Measurements from ENCODE around the gene BAG5.

The BAG5 gene

DNA sequence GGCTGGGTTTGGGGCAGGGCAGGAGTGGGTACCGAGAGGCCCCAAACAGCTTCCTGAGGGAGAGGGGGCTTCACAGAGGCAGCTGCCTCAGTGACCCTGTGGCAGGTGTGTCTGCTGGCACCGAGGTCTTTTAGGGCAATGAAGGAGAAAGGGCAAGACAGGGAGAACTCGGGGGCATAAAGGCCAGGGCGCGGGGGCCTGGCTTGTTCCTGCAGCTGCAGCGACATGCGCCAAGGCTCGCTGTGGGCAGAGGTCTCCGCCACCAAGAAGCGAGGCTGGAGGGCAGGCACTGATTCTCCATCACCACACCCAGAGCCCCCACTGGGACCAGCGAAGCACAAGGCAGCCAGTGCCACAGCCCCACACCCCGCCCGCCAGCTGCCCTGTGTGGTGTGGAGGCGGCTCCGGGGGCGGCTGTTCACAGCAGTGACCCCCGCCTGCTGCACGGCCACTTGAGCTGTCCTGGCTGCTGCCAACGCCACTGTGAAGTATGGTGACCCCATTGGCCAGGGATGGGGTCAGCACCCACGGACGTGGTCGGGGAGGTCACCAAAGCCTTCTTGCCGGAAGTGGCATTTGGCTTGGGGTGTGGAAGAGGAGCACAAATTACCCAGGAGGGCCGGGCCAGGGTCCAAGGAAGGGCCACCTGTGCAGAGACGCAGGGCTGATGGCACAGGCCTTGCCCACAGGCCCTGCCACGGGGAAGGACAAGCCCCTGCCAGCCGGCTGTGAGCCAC, 16.4 kb downstream of the BAG5 start:
- Mint-ChIP-seq H3K36me3 (no peaks in the 10 kb centered on the region), H3K9me3 (ENCODE audit: low read depth) (no peaks in the 10 kb centered on the region), H3K27me3 (no peaks in the 10 kb centered on the region), H3K27ac (no peak overlapping the region), H3K4me1 (ENCODE audit: low read depth) (no peaks in the 10 kb centered on the region), H3K4me3 (no peak overlapping the region)

DNA sequence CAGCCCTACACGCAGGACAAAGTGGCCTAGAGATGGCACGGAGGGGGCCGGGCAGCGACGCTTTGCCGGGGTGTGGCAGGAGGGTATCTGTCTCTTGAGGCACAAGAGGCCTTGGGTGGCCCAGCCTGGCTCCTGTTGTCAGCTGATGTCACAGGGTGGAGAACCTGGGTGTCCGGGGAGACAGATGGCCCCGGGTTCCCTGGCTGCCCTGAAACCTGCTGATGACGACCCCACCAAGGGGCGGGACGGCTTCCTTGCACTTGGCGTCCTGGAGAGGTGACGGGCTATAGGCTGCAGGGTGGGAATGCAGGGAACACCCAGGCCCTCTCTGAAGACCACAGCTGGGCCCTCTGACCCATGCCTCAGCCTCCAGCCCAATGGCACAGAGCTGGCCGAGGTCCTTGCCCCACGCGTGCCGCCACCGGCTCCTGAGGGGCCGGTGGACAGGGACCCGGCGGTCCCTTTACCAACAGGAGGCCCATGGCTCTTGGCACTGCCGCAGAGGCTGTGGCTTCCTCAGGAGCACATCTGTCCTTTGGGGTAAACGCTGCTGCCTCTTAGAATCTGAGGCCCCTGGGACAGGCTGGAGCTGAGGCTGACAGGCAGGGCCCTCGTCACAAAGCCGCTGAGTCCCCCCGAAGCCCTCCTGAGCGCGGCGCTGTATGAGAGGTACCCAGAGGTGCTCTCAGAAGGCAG, 17.1 kb downstream of the BAG5 start:
- Mint-ChIP-seq H3K27ac (no peak overlapping the region), H3K36me3 (no peaks in the 10 kb centered on the region), H3K4me1 (ENCODE audit: low read depth) (no peaks in the 10 kb centered on the region)

GRCh38 chr14:103544388-103545218, 17.9 kb downstream of the BAG5 start:
- H3K4me3 Mint-ChIP-seq, result no peak overlapping the region
- no peaks in the 10 kb centered on the region for H3K9me3 Mint-ChIP-seq (ENCODE audit: low read depth)
- no peaks in the 10 kb centered on the region for H3K4me1 Mint-ChIP-seq (ENCODE audit: low read depth)
- no peaks in the 10 kb centered on the region for H3K27me3 Mint-ChIP-seq
- no peak overlapping the region for H3K27ac Mint-ChIP-seq
- no peaks in the 10 kb centered on the region for H3K36me3 Mint-ChIP-seq

More for the DNA sequence above, 17.1 kb downstream of the BAG5 start:
- Mint-ChIP-seq H3K27me3 (no peaks in the 10 kb centered on the region), H3K4me3 (no peak overlapping the region), H3K9me3 (ENCODE audit: low read depth) (no peaks in the 10 kb centered on the region)

GRCh38 chr14:103543721-103544387, 18.6 kb downstream of the BAG5 start:
- no peaks in the 10 kb centered on the region for H3K36me3 Mint-ChIP-seq
- H3K27me3 Mint-ChIP-seq, result no peaks in the 10 kb centered on the region
- H3K4me1 Mint-ChIP-seq (ENCODE audit: low read depth), result peaks cover 2% of the 10 kb centered on the region
- H3K27ac Mint-ChIP-seq, result no peak overlapping the region
- no peak overlapping the region for H3K4me3 Mint-ChIP-seq
- no peaks in the 10 kb centered on the region for H3K9me3 Mint-ChIP-seq (ENCODE audit: low read depth)

DNA sequence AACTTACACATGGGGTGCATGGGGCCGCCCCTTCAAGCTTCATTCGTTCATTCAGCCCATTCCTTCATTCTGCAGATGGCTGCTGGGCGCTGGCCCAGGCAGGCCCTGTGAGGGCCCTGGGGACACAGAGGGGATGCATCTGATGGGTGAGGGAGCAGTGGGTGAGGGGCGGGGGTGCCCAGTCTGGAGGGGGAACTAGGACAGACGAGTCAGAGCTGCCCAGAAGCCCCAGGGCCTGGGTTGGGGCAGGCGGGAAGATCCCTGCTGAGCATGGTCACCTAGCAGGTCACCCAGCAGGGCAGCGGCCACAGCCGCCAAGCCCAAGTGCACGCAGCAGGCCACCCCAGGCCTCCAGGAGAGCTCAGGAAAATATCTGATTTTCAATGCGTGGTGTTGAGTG, 19.3 kb downstream of the BAG5 start:
- Mint-ChIP-seq H3K9me3 (ENCODE audit: low read depth) (no peaks in the 10 kb centered on the region), H3K4me3 (no peak overlapping the region), H3K27me3 (no peaks in the 10 kb centered on the region), H3K4me1 (ENCODE audit: low read depth) (peaks cover 2% of the 10 kb centered on the region), H3K36me3 (no peaks in the 10 kb centered on the region), H3K27ac (no peak overlapping the region)

- H3K27ac Mint-ChIP-seq, result no peak overlapping the region
- H3K27me3 Mint-ChIP-seq, result no peaks in the 10 kb centered on the region
- H3K4me1 Mint-ChIP-seq (ENCODE audit: low read depth), result peaks cover 2% of the 10 kb centered on the region
- no peaks in the 10 kb centered on the region for H3K36me3 Mint-ChIP-seq
- no peak overlapping the region for H3K4me3 Mint-ChIP-seq
- H3K9me3 Mint-ChIP-seq (ENCODE audit: low read depth), result no peaks in the 10 kb centered on the region
Observed at GRCh38 chr14:103542605-103543088, 19.8 kb downstream of the BAG5 start.

DNA sequence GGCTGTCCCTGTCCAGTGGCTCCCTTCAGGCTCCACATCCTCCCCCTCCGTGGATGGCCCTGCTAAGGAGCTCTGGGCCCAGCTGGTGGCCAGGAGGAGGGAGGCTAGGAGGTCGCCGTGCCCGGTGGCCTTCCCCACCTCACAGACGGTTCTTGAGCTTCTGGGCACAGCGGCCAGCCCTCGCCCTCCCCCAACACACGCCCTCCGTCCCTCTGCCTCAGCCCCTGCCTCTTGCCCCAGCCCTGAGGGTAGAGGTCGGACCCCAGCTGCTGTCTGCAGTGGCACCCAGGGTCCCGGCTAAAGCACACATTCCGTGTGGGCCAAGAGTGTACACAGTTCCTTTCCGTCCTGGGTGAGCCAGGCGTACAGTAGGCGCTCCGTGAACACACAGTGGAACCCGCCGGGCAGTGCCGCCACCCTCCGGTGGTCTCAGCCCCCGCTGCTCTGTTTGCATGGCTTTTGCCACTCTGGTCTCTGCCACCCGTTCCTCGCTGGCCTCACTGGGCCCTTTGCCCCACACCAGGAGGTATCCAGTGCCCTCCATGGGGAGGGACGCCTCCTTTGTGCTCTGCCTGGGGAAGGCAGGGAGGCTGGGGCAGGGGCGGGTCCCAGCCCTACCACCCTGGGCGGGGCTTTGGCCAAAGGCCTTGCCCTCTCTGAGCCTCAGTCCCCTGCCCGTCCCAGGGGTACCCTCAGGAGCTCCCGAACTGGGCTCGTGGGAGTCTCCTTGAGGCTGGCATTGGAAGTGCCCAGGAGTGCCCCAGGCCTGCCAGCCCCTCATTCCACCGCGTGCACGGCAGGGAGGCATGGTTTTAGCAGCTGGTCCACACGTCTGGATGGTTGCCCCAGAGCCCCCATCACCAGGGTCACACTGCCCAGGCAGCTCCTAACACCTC, 20.5 kb downstream of the BAG5 start:
- Mint-ChIP-seq H3K36me3 (no peaks in the 10 kb centered on the region), H3K27ac (no peak overlapping the region), H3K4me1 (ENCODE audit: low read depth) (peaks cover 2% of the 10 kb centered on the region), H3K27me3 (no peaks in the 10 kb centered on the region), H3K4me3 (no peak overlapping the region), H3K9me3 (ENCODE audit: low read depth) (no peaks in the 10 kb centered on the region)

DNA sequence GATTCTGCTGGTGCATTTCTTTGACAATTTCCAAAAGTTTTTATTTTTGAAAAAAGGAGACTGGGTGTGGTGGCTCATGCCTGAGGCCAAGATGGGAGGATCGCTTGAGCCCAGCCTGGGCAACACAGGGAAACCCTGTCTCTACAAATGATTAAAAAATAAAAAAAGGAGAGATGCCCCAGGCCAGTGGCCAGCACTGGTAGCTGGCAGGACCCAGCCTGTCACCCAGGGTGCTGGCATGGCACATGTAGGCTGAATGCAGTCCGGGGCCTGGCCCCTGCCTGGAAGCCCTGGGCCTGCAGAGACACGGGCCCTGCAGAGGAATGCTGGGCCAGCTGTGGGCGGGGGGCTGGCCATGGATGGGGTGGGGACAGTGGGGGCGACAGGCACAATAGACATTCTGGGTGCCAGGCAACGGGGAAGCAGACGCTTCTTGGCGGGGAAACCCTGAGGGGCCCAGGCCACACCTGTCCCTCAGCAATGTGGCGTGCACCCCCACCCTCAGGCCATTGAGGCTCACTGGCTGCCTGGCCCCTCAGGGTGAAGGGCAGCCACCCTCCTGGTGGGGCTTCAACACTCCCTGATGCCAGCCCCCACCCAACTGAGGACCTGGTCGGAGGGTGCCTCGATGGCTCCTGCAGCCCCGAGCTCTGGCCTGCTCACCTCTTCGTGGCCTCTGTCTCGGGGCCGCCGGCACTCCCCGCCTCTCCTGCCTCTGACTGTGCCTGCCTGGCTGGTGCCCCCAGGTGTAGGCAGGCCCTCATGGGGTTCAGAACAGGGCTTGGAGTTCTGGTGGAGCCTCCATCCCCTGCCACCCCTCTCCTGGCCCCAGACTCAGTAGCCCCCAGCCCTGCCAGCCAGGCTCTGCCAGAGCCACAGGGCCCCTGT, 21.4 kb downstream of the BAG5 start:
- Mint-ChIP-seq H3K27me3 (no peaks in the 10 kb centered on the region), H3K36me3 (no peaks in the 10 kb centered on the region), H3K4me1 (ENCODE audit: low read depth) (peaks cover 2% of the 10 kb centered on the region), H3K9me3 (ENCODE audit: low read depth) (no peaks in the 10 kb centered on the region), H3K27ac (no peak overlapping the region), H3K4me3 (no peak overlapping the region)

- H3K27ac Mint-ChIP-seq, result peak overlapping the region; percentile 54
- H3K4me1 Mint-ChIP-seq (ENCODE audit: low read depth), result peaks cover 2% of the 10 kb centered on the region
- no peaks in the 10 kb centered on the region for H3K36me3 Mint-ChIP-seq
- H3K4me3 Mint-ChIP-seq, result no peak overlapping the region
- no peaks in the 10 kb centered on the region for H3K27me3 Mint-ChIP-seq
- H3K9me3 Mint-ChIP-seq (ENCODE audit: low read depth), result no peaks in the 10 kb centered on the region
Observed at GRCh38 chr14:103539056-103539825, 23.2 kb downstream of the BAG5 start.

DNA sequence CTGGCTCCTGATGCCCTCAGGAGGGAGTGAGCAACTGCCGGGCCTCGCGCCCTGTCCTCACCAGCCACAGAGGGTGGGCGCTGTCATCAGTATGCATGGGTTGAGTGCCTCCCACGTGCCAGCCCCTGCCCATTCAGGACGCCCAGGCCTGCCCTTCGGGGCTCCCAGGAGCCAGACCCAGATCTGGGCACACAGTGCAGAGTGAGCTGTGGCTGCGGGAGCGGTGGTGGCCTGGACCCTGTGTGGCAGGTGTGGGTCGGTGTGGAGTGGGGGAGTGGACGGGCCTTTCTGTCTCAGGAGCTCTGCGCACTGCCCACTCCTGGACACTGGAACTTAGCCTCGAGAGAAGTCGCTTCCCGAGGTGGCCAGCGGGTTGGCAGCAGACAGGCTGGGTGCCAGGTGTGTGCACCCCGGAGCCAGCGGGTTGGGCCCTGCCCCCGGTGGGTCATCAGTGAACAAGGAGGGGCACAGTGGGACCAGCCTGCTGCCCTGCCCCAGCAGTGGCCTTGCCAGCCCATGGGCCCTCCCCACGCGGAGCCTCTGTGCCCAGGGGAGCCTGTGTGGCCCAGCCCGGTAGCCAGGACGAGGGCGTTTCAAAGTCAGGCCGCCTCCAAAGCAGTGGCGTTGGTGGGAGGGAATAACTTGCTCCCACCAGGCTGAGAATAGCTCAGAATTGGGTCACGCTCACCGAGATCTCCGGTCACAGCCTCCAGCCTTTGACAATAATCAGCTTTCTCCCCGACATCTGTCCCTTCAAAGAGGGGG, 24.0 kb downstream of the BAG5 start:
- H3K9me3 Mint-ChIP-seq (ENCODE audit: low read depth), result no peaks in the 10 kb centered on the region
- H3K27me3 Mint-ChIP-seq, result no peaks in the 10 kb centered on the region
- H3K4me1 Mint-ChIP-seq (ENCODE audit: low read depth), result peaks cover 2% of the 10 kb centered on the region
- H3K4me3 Mint-ChIP-seq, result no peak overlapping the region
- H3K27ac Mint-ChIP-seq, result no peak overlapping the region
- no peaks in the 10 kb centered on the region for H3K36me3 Mint-ChIP-seq

DNA sequence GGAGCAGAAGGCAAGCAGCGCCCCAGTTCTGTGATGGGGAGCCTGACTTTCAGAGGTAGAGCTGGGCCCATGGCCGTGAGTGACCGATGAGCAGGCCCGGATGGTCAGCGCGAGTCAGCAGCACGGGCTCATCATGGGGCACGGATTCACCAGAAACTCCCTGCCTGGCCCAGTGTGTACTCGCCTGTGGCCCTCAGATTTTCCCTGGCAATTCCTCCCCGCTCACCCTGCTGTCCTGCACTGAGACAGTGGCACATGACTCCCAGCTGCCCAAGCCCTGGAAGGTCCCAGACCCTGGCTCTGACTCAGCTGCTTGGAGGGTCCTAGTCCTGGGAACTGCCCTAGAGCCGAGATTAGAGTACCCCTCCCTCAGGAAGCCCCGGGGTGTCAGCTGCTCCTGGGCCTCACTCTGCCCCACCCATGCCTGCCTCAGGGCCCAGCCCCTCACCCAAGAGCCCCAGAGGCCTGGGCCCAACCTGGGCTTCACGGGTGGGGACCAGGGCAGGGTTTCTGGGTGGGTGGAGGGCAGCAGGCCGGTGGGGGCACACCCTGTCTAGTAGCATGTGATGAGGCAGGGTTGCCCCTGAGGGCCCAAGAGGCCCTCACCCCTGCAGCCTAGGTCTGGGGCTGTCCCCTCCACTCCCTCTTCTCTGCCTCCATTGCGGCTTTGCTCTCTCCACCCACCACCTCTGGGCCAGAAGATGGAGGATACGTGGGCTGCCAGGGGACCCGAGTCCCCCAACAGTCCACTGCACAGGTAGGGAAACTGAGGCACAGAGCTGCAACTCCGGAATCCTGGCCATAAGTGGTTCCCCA, 25.1 kb downstream of the BAG5 start:
- Mint-ChIP-seq H3K9me3 (ENCODE audit: low read depth) (no peaks in the 10 kb centered on the region), H3K36me3 (no peaks in the 10 kb centered on the region), H3K4me1 (ENCODE audit: low read depth) (peaks cover 2% of the 10 kb centered on the region), H3K4me3 (no peak overlapping the region), H3K27me3 (no peaks in the 10 kb centered on the region), H3K27ac (no peak overlapping the region)

All from activated naive CD8-positive, alpha-beta T cell (primary cell).